Tibial artery (tissue), 4 donors: Measurements from ENCODE around the gene MFSD11.
"Not testable (repeated sequence)": the region's sequence is repeated elsewhere in the genome, so short reads cannot be mapped to it uniquely, and the experiment has no call there.

ENCODE experiments used
- DNase-seq, 2 donors: peaks; one replicate each; pipeline ENCODE4 v3.0.0-alpha.2; 2019
- H3K27ac ChIP-seq, 2 donors: fragments of 200-600 bp; sonication (generic) in 1 of 2; 1 replicate in 1 of 2; 2 replicates in 1 of 2; pipeline ENCODE4 v1.5.1; 2018 to 2019; ENCODE audit warnings: mild to moderate bottlenecking in 1 of 2
- H3K27me3 ChIP-seq, 2 donors: fragments of 200-600 bp; sonication (generic) in 1 of 2; one replicate each; pipeline versions ENCODE4 v1.5.1 to v1.6.0; 2016 to 2019
- H3K36me3 ChIP-seq, 3 donors: fragments of 200-600 bp; sonication (generic) in 2 of 3; one replicate each; pipeline ENCODE4 v1.5.1; 2016 to 2019; ENCODE audit warnings: mild to moderate bottlenecking in 2 of 3
- H3K4me1 ChIP-seq, 4 donors: fragments of 200-600 bp; sonication (generic) in 2 of 4; 1 replicate in 3 of 4; 2 replicates in 1 of 4; pipeline ENCODE4 v1.5.1; 2016 to 2019
- H3K4me3 ChIP-seq, 2 donors: fragments of 200-600 bp; sonication (generic) in 1 of 2; 1 replicate in 1 of 2; 2 replicates in 1 of 2; pipeline ENCODE4 v1.5.1; 2018 to 2019; ENCODE audit warnings: mild to moderate bottlenecking in 2 of 2
- H3K9me3 ChIP-seq, 3 donors: fragments of 200-600 bp; sonication (generic) in 1 of 3; one replicate each; pipeline ENCODE4 v1.5.1; 2016 to 2019
- intact Hi-C: fragments of 100-400 bp; cut with DNase I; formaldehyde crosslinking; loops from one replicate; pipeline ENCODE4 v1.15.0; 2023; ENCODE audit warnings: low total_unique reads
- TF ChIP-seq, protein P1 (sequence below), 2 experiments: fragments of 200-600 bp in 1 of 2; fragments of 450-650 bp in 1 of 2; IDR thresholded peaks; one replicate each; pipeline ENCODE4 v1.5.1; 2017 to 2019; ENCODE audit warnings: antibody characterized with exemption in 2 of 2, mild to moderate bottlenecking in 1 of 2, moderate library complexity in 1 of 2

MFSD11 gene

DNA sequence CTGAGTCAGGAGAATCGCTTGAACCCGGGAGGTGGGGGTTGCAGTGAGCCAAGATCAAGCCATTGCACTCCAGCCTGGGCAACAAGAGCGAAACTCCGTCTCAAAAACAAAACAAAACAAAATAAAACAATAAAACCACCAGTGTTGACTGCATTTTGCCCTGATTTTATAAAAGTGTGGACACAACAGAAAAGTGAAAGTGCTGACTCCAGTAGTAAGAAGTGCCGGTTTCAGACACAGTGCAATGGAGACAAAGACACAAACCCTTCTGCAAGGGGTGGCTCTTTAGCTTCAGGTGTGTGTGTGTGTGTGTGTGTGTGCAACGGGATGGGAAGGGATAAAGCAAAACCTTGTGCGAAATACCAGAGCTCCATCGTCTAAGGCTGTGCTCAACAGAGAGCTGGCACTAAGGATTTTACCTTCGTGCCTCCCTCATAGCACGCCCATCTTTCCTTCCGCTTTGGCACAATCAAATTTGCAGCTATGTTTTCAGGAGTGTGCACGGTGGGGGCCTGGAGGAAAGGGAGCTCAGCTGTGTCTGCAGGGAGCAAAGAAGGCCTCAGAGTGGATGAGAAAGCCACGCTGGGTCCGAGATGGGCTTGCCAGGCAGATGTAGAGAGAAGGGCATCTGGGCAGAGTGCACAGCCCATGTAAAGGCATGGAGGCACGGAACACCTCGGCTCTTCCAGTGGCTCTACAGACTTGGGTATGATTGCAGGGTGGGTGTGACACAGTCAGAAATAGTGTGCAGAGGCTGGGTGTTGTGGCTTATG lies 42.7 kb upstream of the MFSD11 start:
- no peak for DNase-seq
- Histone ChIP-seq H3K4me1 (peaks cover 4 to 91% (median 68%) of the 10 kb centered on the region in 4 donors), H3K9me3 (no peaks in the 10 kb centered on the region), H3K27ac (peak overlapping the region; percentile 85 to 89), H3K36me3 (no peaks in the 10 kb centered on the region), H3K4me3 (peak overlapping the region in 1 of 2 donors; percentile 16), H3K27me3 (no peaks in the 10 kb centered on the region)
- TF ChIP-seq, protein P1, sequence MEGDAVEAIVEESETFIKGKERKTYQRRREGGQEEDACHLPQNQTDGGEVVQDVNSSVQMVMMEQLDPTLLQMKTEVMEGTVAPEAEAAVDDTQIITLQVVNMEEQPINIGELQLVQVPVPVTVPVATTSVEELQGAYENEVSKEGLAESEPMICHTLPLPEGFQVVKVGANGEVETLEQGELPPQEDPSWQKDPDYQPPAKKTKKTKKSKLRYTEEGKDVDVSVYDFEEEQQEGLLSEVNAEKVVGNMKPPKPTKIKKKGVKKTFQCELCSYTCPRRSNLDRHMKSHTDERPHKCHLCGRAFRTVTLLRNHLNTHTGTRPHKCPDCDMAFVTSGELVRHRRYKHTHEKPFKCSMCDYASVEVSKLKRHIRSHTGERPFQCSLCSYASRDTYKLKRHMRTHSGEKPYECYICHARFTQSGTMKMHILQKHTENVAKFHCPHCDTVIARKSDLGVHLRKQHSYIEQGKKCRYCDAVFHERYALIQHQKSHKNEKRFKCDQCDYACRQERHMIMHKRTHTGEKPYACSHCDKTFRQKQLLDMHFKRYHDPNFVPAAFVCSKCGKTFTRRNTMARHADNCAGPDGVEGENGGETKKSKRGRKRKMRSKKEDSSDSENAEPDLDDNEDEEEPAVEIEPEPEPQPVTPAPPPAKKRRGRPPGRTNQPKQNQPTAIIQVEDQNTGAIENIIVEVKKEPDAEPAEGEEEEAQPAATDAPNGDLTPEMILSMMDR (IDR thresholded peaks at IDR 0.05), result no peak
- intact Hi-C loops, result no loop called here

DNA sequence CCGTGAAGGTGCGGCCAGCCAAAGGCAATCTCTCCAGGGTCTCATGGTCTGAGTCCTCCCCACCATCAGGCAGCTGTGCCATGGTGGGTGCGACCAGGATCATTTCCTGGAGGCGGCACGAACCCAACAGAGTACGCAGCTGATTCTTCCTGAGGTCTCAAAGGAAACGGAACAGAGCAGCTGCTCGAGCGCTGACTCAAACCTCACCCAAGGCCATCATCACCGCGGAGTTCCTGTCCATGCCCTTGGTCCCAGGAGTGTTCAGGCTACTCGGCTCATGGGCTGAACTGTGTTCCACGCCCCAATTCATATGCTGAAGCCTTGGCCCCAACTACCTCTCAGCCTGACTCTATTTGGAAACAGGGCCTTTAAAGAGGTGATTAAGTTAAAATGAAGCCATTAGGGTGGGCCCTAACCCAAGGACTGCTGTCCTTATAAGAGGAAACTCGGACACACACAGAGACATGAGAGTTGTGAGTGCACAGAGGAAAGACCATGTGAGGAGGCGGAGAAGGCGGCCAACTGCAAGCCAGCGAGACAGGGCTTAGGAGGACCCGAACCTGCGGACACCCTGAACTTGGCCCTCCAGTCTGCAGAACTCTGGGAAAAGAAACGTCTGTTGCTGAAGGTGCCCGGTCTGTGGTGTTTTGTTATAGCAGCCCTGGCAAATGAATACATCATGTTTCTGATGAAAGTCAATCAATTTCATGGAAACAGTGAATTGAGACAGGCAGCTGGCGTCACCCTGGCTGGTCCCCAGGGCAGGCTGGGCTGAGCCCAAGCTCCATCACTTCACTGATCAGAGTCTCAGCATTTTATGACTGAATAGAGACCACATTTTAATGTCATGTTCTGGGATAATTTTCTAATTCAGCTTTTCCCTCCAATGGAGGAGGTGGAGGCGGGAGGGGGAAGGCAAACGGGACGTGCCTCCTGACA lies 40.9 kb upstream of the MFSD11 start:
- peak overlapping the region in 1 of 2 donors; percentile 14 for H3K4me3 ChIP-seq
- no peaks in the 10 kb centered on the region for H3K36me3 ChIP-seq
- no peaks in the 10 kb centered on the region for H3K9me3 ChIP-seq
- TF ChIP-seq, protein P1 (IDR thresholded peaks at IDR 0.05), result no peak
- DNase-seq, result no peak
- H3K27me3 ChIP-seq, result no peaks in the 10 kb centered on the region
- H3K27ac ChIP-seq, result peak overlapping the region; percentile 85 to 89
- peaks cover 7 to 91% (median 77%) of the 10 kb centered on the region in 4 donors for H3K4me1 ChIP-seq
- intact Hi-C loops, result no loop called here

GRCh38 chr17:76697702-76698465 lies 40.0 kb upstream of the MFSD11 start:
- peaks cover 7 to 97% (median 77%) of the 10 kb centered on the region in 4 donors for H3K4me1 ChIP-seq

DNA sequence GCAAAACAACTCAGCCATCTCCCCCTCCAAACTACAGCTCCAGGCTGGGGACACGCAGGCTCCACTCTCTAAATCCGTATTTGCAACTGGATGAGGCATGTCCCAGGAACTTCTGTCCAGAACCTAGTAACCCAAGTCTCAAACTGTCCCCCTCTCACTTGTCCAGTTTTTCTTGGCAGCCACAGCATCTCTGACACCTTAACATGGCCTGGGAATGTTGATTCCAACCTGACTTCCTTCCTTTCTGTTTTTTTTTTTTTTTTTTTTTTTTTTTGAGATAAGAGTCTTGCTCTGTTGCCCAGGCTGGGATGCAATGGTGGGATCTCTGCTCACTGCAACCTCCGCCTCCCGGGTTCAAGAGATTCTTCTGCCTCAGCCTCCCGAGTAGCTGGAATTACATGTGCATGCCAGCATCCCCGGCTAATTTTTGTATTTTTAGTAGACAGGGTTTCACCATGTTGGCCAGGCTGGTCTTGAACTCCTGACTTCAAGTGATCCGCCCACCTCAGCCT lies 39.4 kb upstream of the MFSD11 start:
- H3K27ac ChIP-seq, result peak overlapping the region; percentile 85 to 89
- H3K9me3 ChIP-seq, DNase-seq, H3K36me3 ChIP-seq, intact Hi-C loops, H3K27me3 ChIP-seq, H3K4me3 ChIP-seq: not testable (repeated sequence)
- H3K4me1 ChIP-seq, result peaks cover 7 to 97% (median 76%) of the 10 kb centered on the region in 4 donors

More at GRCh38 chr17:76697702-76698465, 40.0 kb upstream of the MFSD11 start:
- DNase-seq, result peak in 1 of 2 donors; percentile 81
- H3K36me3 ChIP-seq, result no peaks in the 10 kb centered on the region
- peak overlapping the region; percentile 85 to 89 for H3K27ac ChIP-seq
- no peaks in the 10 kb centered on the region for H3K27me3 ChIP-seq
- peak overlapping the region in 1 of 2 donors; percentile 14 for H3K4me3 ChIP-seq
- H3K9me3 ChIP-seq, result no peaks in the 10 kb centered on the region
- intact Hi-C loops, result no loop called here
- TF ChIP-seq, protein P1 (IDR thresholded peaks at IDR 0.05), result peak in 1 of 2 experiments; percentile 5

- Histone ChIP-seq H3K4me3 (peak overlapping the region; percentile 32 to 45), H3K4me1 (peaks cover 7 to 92% (median 67%) of the 10 kb centered on the region in 4 donors), H3K27me3 (no peaks in the 10 kb centered on the region), H3K36me3 (no peaks in the 10 kb centered on the region), H3K27ac (peak overlapping the region; percentile 85 to 89), H3K9me3 (no peaks in the 10 kb centered on the region)
- intact Hi-C loops, result no loop called here
- TF ChIP-seq, protein P1 (IDR thresholded peaks at IDR 0.05), result no peak
- no peak for DNase-seq
Measured at GRCh38 chr17:76700270-76700616, 37.7 kb upstream of the MFSD11 start.
